ENCODE results near the gene ZBTB32.
"Not testable (repeated sequence)": the region's sequence is repeated elsewhere in the genome, so short reads cannot be mapped to it uniquely, and the experiment has no call there.

ZBTB32 gene

DNA sequence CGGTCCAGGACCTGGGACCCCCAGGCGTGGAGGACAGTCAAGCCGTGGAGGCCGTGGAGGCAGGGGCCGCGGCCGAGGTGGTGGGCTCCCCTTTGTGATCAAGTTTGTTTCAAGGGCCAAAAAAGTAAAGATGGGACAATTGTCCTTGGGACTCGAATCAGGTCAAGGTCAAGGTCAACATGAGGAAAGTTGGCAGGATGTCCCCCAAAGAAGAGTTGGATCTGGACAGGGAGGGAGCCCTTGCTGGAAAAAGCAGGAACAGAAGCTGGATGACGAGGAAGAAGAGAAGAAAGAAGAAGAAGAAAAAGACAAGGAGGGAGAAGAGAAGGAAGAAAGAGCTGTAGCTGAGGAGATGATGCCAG, 15.8 kb downstream of the ZBTB32 start:
- in situ Hi-C loops (cut with MboI; ENCODE audit: low sequenced_read_pairs) = no loop called here

DNA sequence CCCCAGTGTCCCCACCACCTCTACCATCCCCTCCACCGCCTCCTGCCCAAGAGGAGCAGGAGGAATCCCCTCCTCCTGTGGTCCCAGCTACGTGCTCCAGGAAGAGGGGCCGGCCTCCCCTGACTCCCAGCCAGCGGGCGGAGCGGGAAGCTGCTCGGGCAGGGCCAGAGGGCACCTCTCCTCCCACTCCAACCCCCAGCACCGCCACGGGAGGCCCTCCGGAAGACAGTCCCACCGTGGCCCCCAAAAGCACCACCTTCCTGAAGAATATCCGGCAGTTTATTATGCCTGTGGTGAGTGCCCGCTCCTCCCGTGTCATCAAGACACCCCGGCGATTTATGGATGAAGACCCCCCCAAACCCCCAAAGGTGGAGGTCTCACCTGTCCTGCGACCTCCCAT, 16.3 kb downstream of the ZBTB32 start:
- in situ Hi-C loops (cut with MboI; ENCODE audit: low sequenced_read_pairs) = no loop called here

DNA sequence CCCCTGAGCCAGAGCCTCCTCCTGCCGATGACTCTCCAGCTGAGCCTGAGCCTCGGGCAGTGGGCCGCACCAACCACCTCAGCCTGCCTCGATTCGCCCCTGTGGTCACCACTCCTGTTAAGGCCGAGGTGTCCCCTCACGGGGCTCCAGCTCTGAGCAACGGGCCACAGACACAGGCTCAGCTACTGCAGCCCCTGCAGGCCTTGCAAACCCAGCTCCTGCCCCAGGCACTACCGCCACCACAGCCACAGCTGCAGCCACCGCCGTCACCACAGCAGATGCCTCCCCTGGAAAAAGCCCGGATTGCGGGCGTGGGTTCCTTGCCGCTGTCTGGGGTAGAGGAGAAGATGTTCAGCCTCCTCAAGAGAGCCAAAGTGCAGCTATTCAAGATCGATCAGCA, 17.0 kb downstream of the ZBTB32 start:
- in situ Hi-C loops (cut with MboI; ENCODE audit: low sequenced_read_pairs) = no loop called here

GRCh38 chr19:35722461-35722860, 18.1 kb downstream of the ZBTB32 start:
- in situ Hi-C loops (cut with MboI; ENCODE audit: low sequenced_read_pairs) = no loop called here

DNA sequence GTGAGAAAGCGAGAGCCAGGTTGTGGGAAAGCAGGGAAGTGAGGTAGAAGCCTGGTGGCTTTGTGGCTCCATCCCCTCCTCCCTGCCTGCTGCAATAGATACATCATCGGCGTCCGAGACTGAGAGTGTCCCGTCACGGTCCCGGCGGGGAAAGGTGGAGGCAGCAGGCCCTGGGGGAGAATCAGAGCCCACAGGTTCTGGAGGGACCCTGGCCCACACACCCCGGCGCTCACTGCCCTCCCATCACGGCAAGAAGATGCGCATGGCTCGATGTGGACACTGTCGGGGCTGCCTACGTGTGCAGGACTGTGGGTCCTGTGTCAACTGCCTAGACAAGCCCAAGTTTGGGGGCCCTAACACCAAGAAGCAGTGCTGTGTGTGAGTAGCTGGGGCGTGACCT, 18.5 kb downstream of the ZBTB32 start:
- in situ Hi-C loops (cut with MboI; ENCODE audit: low sequenced_read_pairs) = no loop called here

DNA sequence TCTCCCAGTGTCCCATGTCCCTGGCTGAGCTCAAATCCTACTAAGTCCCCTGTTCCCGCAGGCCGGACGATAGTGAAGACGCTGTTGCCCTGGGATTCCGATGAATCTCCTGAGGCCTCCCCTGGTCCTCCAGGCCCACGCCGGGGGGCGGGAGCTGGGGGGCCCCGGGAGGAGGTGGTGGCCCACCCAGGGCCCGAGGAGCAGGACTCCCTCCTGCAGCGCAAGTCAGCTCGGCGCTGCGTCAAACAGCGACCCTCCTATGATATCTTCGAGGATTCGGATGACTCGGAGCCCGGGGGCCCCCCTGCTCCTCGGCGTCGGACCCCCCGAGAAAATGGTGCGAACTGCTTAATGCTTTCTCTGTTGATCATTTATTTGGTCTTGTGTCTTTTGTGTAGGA, 19.3 kb downstream of the ZBTB32 start:
- in situ Hi-C loops (cut with MboI; ENCODE audit: low sequenced_read_pairs) = no loop called here

DNA sequence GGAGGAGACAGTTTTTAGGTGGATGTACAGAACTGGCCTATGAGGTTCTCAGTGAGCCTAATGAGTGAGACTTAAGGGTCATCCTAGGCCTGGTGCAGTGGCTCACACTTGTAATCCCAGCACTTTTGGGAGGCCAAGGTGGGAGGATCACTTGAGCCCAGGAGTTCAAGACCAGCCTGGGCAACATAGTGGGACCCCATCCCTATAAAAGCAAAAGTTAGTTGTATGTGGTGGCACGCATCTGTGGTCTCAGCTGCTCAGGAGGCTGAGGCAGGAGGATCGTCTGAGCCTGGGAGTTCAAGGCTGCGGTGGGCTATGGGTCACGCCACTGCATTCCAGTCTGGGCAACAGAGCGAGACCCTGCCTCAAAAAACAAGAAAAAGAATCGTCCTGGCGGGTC, 19.8 kb downstream of the ZBTB32 start:
- in situ Hi-C loops (cut with MboI; ENCODE audit: low sequenced_read_pairs) = not testable (repeated sequence)

GRCh38 chr19:35724560-35724959, 20.2 kb downstream of the ZBTB32 start:
- in situ Hi-C loops (cut with MboI; ENCODE audit: low sequenced_read_pairs) = no loop called here

GRCh38 chr19:35725216-35725861, 21.0 kb downstream of the ZBTB32 start:
- in situ Hi-C loops (cut with MboI; ENCODE audit: low sequenced_read_pairs) = no loop called here

DNA sequence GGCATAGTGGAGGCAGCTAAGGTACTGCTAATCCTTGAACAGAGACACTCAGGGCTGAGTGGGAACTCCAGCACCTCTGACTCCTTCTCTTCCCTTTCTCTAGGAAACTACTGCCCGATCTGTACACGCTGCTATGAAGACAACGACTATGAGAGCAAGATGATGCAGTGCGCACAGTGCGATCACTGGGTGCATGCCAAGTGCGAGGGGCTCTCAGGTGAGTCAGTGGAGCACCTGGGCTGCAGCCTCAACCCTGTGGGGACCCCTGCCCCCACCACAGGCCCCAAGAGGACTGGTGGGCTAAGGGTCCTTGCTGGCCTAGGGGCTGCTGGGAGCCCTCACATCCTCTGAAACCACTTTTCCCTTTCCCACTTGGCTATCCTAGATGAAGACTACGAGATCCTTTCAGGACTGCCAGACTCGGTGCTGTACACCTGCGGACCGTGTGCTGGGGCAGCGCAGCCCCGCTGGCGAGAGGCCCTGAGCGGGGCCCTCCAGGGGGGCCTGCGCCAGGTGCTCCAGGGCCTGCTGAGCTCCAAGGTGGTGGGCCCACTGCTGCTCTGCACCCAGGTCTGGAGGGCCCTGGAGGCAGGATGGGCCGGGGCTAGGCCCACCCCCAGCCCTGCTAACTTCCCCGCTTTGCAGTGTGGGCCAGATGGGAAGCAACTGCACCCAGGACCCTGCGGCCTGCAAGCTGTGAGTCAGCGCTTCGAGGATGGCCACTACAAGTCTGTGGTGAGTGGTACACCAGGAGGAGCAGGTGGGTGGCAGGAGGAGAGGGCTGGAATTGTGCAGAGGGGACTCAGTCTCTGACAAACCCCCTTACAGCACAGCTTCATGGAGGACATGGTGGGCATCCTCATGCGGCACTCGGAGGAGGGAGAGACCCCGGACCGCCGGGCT, 22.9 kb downstream of the ZBTB32 start:
- in situ Hi-C loops (cut with MboI; ENCODE audit: low sequenced_read_pairs) = no loop called here

DNA sequence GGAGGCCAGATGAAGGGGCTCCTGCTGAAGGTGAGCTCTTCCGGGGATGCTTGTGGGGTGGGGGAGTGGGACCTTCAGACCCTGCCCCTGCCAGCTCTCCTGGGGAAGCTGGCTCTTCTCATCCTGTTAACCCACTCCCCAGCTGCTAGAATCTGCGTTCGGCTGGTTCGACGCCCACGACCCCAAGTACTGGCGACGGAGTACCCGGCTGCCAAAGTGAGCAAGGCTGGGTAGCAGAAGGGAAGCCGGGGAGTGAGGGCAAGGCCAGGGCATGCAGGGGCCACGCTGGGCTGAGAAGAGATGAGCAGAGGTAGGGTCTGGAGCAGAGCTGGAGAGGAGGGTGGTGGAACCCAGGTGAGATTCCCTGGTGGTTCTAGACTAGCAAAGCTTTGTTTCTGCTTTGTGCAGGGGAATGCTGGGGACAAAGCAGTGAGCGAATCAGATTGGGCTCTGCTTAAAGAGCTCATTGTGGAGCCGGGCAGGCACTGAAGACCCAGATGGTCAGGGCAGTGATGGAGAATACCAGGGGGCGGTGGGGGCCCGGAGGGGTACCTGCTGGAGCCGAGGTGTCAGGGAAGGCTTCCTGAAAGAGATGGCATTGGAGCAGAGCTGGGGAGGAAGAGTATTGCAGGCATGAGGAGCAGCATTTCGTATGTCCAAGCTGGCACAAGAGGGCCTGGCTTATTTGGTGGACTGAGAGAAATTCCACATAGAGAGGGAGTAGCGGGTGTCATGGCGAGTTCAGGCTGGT, 23.8 kb downstream of the ZBTB32 start:
- in situ Hi-C loops (cut with MboI; ENCODE audit: low sequenced_read_pairs) = no loop called here

DNA sequence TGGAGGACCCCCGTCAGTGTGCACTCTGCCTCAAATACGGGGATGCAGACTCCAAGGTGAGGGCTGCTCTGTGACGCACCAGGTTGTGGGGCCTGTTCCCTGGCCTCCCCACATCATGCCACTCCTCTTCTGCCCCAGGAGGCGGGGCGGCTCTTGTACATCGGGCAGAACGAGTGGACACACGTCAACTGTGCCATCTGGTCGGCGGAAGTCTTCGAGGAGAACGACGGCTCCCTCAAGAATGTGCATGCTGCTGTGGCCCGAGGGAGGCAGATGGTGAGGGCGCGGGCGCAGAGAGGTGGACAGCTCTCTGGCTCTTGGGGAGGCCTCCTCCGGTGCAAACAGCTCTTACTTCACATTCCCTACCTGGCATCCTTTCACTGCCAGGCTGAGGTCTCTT, 24.7 kb downstream of the ZBTB32 start:
- in situ Hi-C loops (cut with MboI; ENCODE audit: low sequenced_read_pairs) = no loop called here

DNA sequence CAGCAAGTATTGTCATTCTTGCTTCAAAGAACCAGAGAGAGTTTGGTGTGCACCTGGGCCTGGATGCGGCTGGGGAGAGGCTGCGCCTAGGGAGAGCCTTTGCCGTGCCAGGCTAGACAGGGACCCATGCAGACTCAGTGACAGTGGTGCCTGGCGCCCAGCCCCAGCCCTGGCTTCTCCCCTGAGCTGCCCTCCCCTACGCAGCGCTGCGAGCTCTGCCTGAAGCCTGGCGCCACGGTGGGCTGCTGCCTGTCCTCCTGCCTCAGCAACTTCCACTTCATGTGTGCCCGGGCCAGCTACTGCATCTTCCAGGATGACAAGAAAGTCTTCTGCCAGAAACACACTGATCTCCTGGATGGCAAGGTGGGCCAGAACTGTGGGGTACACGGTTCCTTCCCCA, 25.4 kb downstream of the ZBTB32 start:
- in situ Hi-C loops (cut with MboI; ENCODE audit: low sequenced_read_pairs) = no loop called here

DNA sequence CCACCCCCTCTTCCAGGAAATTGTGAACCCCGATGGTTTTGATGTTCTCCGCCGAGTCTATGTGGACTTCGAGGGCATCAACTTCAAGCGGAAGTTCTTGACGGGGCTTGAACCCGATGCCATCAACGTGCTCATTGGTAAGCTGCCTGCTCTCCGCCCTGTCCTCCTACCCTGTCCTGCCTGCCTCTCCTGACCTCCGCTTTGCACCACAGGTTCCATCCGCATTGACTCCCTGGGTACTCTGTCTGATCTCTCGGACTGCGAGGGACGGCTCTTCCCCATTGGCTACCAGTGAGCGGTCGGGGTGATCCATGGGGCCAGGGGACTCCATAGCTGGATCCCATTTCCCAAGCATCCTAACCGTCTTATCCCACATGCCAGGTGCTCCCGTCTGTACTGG, 26.0 kb downstream of the ZBTB32 start:
- in situ Hi-C loops (cut with MboI; ENCODE audit: low sequenced_read_pairs) = no loop called here

DNA sequence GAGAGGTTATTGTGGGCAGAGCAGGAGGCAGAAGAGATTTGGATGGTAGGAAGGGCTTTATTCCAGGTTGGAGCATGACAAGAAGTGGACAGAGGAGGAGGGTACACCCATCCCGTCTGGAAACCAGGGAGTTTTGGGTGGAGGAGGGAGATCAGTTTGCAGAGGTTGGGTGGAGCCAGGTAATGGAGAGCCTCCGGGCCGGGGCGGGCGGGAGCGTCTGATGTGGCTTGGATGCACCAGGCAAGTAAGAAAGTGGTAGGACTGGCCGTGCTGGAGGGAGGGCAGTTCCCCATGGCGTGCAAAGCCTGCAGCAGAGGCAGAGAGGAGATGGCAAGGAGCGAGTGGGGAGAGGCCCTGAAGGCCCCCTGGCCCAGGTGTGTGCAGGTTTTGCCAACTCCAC, 27.0 kb downstream of the ZBTB32 start:
- in situ Hi-C loops (cut with MboI; ENCODE audit: low sequenced_read_pairs) = no loop called here

DNA sequence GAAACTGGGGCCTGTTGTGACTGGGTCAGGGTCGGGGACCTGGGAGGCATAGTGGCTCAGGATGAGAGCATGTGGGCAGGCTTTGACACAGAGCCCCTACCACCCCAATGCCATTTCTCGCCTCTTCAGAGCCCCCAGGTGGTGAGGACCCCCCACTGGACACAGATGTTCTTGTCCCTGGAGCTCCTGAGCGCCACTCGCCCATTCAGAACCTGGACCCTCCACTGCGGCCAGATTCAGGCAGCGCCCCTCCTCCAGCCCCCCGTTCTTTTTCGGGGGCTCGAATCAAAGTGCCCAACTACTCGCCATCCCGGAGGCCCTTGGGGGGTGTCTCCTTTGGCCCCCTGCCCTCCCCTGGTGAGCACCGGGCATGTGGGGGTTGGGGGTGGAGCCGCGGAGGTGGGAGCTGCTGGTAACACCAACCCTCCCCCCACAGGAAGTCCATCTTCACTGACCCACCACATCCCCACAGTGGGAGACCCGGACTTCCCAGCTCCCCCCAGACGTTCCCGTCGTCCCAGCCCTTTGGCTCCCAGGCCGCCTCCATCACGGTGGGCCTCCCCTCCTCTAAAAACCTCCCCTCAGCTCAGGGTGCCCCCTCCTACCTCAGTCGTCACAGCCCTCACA, 27.5 kb downstream of the ZBTB32 start:
- in situ Hi-C loops (cut with MboI; ENCODE audit: low sequenced_read_pairs) = no loop called here

GRCh38 chr19:35732540-35733179, 28.3 kb downstream of the ZBTB32 start:
- in situ Hi-C loops (cut with MboI; ENCODE audit: low sequenced_read_pairs) = no loop called here

- in situ Hi-C loops (cut with MboI; ENCODE audit: low sequenced_read_pairs) = no loop called here
Observed at GRCh38 chr19:35733180-35734125, 29.1 kb downstream of the ZBTB32 start.

DNA sequence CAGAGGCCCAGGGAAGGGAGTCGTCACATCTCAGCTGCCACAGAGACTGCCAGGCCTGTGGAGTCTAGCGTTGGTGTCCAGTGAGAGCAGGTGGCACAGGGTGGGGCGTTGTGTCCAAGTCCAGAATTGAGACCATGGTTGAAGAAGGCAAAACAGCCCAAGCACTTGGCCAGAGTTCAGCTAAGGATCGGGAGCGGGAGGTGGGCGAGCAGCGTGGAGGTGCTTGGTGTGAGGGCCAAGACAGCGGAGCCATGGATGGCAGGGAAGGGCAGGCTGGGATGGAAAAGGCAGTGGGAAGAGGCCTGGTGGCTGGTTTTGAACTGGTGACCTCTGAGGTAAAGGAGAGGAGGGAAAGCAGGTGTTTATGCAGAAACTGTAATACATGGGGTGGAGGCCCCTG, 29.9 kb downstream of the ZBTB32 start:
- in situ Hi-C loops (cut with MboI; ENCODE audit: low sequenced_read_pairs) = no loop called here

- in situ Hi-C loops (cut with MboI; ENCODE audit: low sequenced_read_pairs) = no loop called here
Observed at GRCh38 chr19:35734889-35735288, 30.5 kb downstream of the ZBTB32 start.
